K562 (cell line): ENCODE data around the gene TBC1D5. TPM values are rescaled to one million over a fixed set of nuclear protein-coding genes. Genes with fewer than 3 reads are reported as not detected.

Source experiments
- ATAC-seq: fragments of 200-7000 bp; cut with Tn5 transposase; 3 replicates; pipeline ENCODE4 v1.9.1; 2020; ENCODE audit warnings: moderate library complexity
- BruUV-seq: library from RNA; stranded (reverse); fragments of 400-500 nt; replicated peaks from 2 replicates; lab custom pipeline; 2021; lab: Mats Ljungman, UMichigan
- CTCF ChIA-PET: fragments of 300-600 bp; formaldehyde crosslinking; extraction: SDS; loops from one replicate; lab custom pipeline; 2021; ENCODE audit warnings: low intra/inter-chr PET ratio; lab: Yijun Ruan, JAX
- POLR2A ChIA-PET: fragments of 300-600, 350-650 bp; sonication (Branson Sonifier 250); formaldehyde crosslinking; extraction: SDS; loops from one replicate; lab custom pipeline; 2021; ENCODE audit warnings: antibody characterized with exemption, inconsistent platforms; lab: Yijun Ruan, JAX
- DNase-seq, 4 experiments: peaks; one replicate each; pipeline versions ENCODE4 v3.0.0 to v3.0.0-alpha.2; 2011 to 2018; ENCODE audit warnings: low spot score in 3 of 4, mixed read lengths in 3 of 4; ENCODE audit errors: extremely low read depth in 1 of 4
- FAIRE-seq: peaks from 2 replicates; lab custom pipeline; 2011; peaks lifted over from hg19 to GRCh38; lab: Jason Lieb, UNC
- H2AFZ ChIP-seq: 2 replicates; pipeline ENCODE4 v1.6.0; 2011; ENCODE audit warnings: low read depth, low read length, control low read depth, inconsistent platforms
- H3K27ac ChIP-seq: fragments of 200-600 bp; 3 replicates; pipeline ENCODE4 v1.8.0; 2011; ENCODE audit warnings: low read depth, mild to moderate bottlenecking, control low read depth, inconsistent platforms, low read length, moderate library complexity, mixed read lengths; ENCODE audit errors: extremely low read depth
- H3K27me3 ChIP-seq, 2 experiments: fragments of 300-600 bp in 1 of 2; 2 replicates in 1 of 2; 3 replicates in 1 of 2; pipeline versions ENCODE4 v1.6.0 to v1.8.0; 2011; ENCODE audit warnings: inconsistent platforms in 2 of 2, low read length in 2 of 2, mild to moderate bottlenecking in 1 of 2, mixed read lengths in 1 of 2, moderate library complexity in 1 of 2; ENCODE audit not compliant: control insufficient read depth in 2 of 2, insufficient read depth in 2 of 2
- H3K36me3 ChIP-seq: fragments of 300-600 bp; 3 replicates; pipeline ENCODE4 v1.8.0; 2011; ENCODE audit warnings: mild to moderate bottlenecking, low read length, inconsistent platforms; ENCODE audit not compliant: control insufficient read depth, insufficient read depth
- H3K4me1 ChIP-seq, 2 experiments: fragments of 200-600 bp in 1 of 2; replicated peaks in 1 of 2; 2 replicates in 1 of 2; 3 replicates in 1 of 2; pipeline versions ENCODE4 v1.5.1 to v1.8.0; 2011; ENCODE audit warnings: inconsistent platforms in 2 of 2, low read length in 2 of 2, mild to moderate bottlenecking in 1 of 2, mixed read lengths in 1 of 2, moderate library complexity in 1 of 2; ENCODE audit not compliant: control insufficient read depth in 2 of 2, insufficient read depth in 2 of 2
- H3K4me2 ChIP-seq: 2 replicates; pipeline ENCODE4 v1.6.1; 2011; ENCODE audit warnings: low read length, control low read depth, inconsistent platforms, mixed read lengths; ENCODE audit not compliant: insufficient read depth
- H3K4me3 ChIP-seq: fragments of 200-600 bp; sonication (generic), shearing (Covaris generic); 2 replicates; pipeline ENCODE4 v1.5.1; 2016; ENCODE audit warnings: control low read depth, inconsistent platforms
- H3K79me2 ChIP-seq: fragments of 200-600 bp; 3 replicates; pipeline ENCODE4 v1.8.0; 2011; ENCODE audit warnings: low read length, inconsistent platforms; ENCODE audit not compliant: control insufficient read depth, insufficient read depth
- H3K9ac ChIP-seq, 2 experiments: 2 replicates each; pipeline versions ENCODE4 v1.6.0 to v1.6.1; 2011; ENCODE audit warnings: low read depth in 2 of 2, low read length in 2 of 2, control low read depth in 1 of 2, inconsistent platforms in 1 of 2, mild to moderate bottlenecking in 1 of 2, mixed read lengths in 1 of 2; ENCODE audit not compliant: insufficient read depth in 1 of 2
- H3K9me1 ChIP-seq: one replicate; pipeline ENCODE4 v1.6.0; 2011; ENCODE audit warnings: inconsistent platforms, mild to moderate bottlenecking, low read length, moderate library complexity; ENCODE audit not compliant: control insufficient read depth, insufficient read depth
- H3K9me3 ChIP-seq: replicated peaks from 2 replicates; pipeline ENCODE4 v1.5.1; 2011; ENCODE audit warnings: low read depth, low read length, inconsistent platforms; ENCODE audit not compliant: control insufficient read depth, insufficient read depth
- H4K20me1 ChIP-seq: replicated peaks from 2 replicates; pipeline ENCODE4 v1.6.1; 2011; ENCODE audit warnings: low read length, inconsistent platforms, mixed read lengths; ENCODE audit not compliant: control insufficient read depth, insufficient read depth
- C11orf30 ChIP-seq: fragments of 450-650 bp; IDR thresholded peaks from 2 replicates; pipeline ENCODE4 v1.6.1; 2016; ENCODE audit warnings: low read depth, mild to moderate bottlenecking
- CEBPG ChIP-seq, 3 experiments: fragments of 200-800 bp in 1 of 3; sonication (Bioruptor generic) in 1 of 3; sonication (generic) in 1 of 3; formaldehyde crosslinking in 1 of 3; IDR thresholded peaks in 2 of 3; conservative IDR thresholded peaks in 1 of 3; 2 replicates each; pipeline versions ENCODE4 v1.6.1 to v1.8.0; 2016 to 2022; ENCODE audit warnings: missing compliant biosample characterization in 2 of 3, missing genetic modification characterization in 2 of 3, mild to moderate bottlenecking in 1 of 3, missing genetic modification reagents in 1 of 3
- MAFF ChIP-seq: IDR thresholded peaks from 2 replicates; pipeline ENCODE4 v1.6.1; 2012; ENCODE audit warnings: low read length, improper control_type of control experiment
- ZNF316 ChIP-seq: fragments of 450-650 bp; IDR thresholded peaks from 2 replicates; pipeline ENCODE4 v1.6.1; 2016
- WGBS: fragments of 100-300 bp; shearing (Covaris generic); methylation state at CpG from one replicate; pipeline ENCODE4 v1.1.6; 2016; ENCODE audit warnings: low coverage, mixed read lengths; ENCODE audit not compliant: insufficient coverage; ENCODE audit errors: missing lambda C conversion rate; 5-methylcytosine and 5-hydroxymethylcytosine counted together
- in situ Hi-C: fragments of 300-500 bp; cut with MboI; formaldehyde crosslinking; loops from 4 replicates; pipeline ENCODE4 v1.15.0; 2018; ENCODE audit warnings: inconsistent platforms, mixed read lengths
- intact Hi-C: fragments of 100-400 bp; cut with micrococcal nuclease; formaldehyde crosslinking; loops from 2 replicates; pipeline ENCODE4 v1.14.2; 2022
- polyA plus RNA-seq, 8 experiments: library from polyadenylated mRNA; depleted of rRNA in 4 of 8; stranded (reverse) in 5 of 8; unstranded in 3 of 8; fragments of >200 nt; fragmentation: Nextera tagmentation in 2 of 8; fragmentation: Illumina TruSeq in 1 of 8; extraction: Ambion mirVana in 2 of 8; extraction: Trizol in 1 of 8; gene quantifications; 2 replicates each; pipeline versions ENCODE4 v1.2.1 to v1.2.3, GENCODE V29; 2011 to 2014; ENCODE audit warnings: inconsistent platforms in 1 of 8, missing spikeins in 1 of 8
- total RNA-seq, 7 experiments: library from RNA; depleted of rRNA in 6 of 7; stranded (reverse); fragments of >200 nt in 6 of 7; fragmentation: Illumina TruSeq in 2 of 7; extraction: Trizol in 2 of 7; gene quantifications; 2 replicates each; pipeline versions ENCODE4 v1.2.1 to v1.2.3, GENCODE V29; 2011 to 2021; ENCODE audit warnings: low replicate concordance in 1 of 7
- TF ChIP-seq, protein P1 (sequence below): fragments of 250-450 bp; sonication (Bioruptor Pico); IDR thresholded peaks from 2 replicates; pipeline ENCODE4 v1.5.0; 2021; ENCODE audit warnings: mild to moderate bottlenecking, moderate library complexity

The TBC1D5 gene
- total and polyA plus RNA-seq, 9 of the 15 experiments (the other 6 are each of a cell fraction or from before 2014, with no cell fraction given): 2.9 to 38.1 (median 25.6) TPM

DNA sequence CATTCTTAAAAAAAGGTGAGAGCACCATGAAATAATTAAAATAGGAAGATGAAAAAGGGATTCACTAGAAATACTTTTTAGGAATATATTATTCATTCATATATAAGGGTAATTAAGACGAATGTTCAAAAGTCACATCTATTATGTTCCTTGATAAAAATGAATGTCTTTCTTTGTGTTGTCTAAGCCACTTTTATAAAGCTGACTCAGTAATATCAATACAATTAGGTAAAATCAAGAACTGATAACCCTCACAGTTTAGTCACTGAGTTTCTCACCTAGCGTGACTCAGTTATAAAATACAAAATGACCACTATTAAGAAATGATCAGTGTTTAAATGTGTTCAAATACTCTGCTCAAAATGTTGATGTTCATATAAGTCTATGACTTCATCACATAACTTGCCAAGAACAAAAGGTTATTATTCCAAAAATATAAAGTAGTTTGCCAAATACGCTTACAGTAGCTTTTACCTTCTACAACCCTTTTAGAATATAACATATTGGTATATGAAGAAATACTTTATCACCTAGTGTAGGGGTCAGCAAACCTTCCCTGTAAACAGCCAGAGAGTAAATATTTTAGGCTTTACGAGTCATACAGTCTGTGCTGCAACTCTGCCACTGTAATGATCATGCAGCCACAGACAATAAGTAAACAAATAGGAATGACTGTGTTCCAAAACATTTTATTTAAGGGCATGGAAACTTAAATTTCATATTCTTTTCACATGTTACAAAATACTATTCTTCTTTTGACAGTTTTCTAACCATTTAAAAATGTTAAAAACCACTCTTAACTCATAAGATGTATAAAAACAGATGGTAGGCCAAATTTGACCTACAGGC is 369.8 kb downstream of the TBC1D5 start:
- TF ChIP-seq C11orf30 (peak; percentile 64), ZNF316 (peak; percentile 77), CEBPG (CRISPR knock-in tag; IDR thresholded peaks at IDR 0.05) (no peak), CEBPG (tag; conservative IDR thresholded peaks at IDR 0.05 in 1 of 2, IDR thresholded peaks at IDR 0.05 in 1 of 2) (0 out of 4 replicates have a peak, but pooled peaks of 1 of the 2 experiments have one; percentile 21), MAFF (peak; percentile 34; the same call in 1 of the 2 replicates)
- TF ChIP-seq, protein P1, sequence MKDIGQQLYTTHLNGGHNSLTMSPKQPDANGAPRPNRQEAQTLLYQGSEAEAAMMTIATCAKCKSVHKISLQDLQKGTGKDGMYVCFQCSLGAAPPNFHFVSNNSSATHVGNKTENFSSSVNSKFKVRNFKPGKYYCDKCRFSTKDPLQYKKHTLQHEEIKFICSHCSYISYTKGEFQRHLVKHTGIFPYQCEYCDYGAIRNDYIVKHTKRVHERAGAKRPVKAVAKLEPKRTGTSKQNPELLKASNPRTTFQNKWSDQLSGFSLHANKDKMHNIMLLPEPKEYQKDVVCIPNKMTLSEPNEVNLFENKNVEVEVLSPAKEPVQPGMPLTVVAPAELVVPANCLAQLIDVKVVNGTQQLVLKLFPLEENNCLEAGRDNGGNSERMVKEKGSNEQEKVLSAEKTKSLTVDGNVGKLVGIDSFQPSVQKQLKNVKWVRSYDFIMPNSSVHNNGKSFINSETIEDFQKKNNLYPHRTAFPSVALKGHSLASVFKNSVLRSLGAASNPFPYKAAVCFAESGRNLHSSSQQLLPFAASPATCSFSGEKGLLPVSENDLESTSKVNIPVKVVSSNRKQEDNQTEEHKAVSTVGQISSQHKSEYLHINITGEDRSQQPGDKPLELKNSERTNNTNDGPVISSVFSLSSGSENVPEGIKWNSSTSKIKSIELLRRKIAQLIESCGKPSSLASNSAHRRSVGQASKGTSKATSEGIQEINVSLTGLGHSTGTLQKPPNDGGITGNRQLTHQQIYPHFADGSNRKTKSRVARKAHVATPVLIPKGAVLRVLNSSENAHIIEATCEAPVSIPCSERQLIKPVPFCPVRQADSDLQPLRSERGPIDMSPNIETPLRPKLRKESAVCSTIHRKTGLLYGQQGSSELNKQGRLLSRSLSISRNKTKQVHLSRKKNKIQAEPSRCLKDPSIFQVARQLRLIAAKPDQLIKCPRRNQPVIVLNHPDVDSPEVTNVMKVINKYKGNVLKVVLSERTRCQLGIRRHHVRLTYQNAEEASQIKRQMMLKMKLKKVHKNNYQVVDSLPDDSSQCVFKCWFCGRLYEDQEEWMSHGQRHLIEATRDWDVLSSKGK (CRISPR knock-in tag): no peak
- ChIA-PET POLR2A (no interaction called here), CTCF (no interaction called here)
- Histone ChIP-seq H3K4me1 (no peaks in the 10 kb centered on the region), H3K9me1 (no peaks in the 10 kb centered on the region), H3K4me3 (no peak overlapping the region), H3K4me2 (no peak overlapping the region), H4K20me1 (no peaks in the 10 kb centered on the region), H3K36me3 (no peaks in the 10 kb centered on the region), H3K79me2 (no peaks in the 10 kb centered on the region), H3K9ac (no peak overlapping the region), H3K27me3 (no peaks in the 10 kb centered on the region), H3K9me3 (no peaks in the 10 kb centered on the region), H2AFZ (no peak overlapping the region), H3K27ac (no peak overlapping the region)
- FAIRE-seq: no peak
- in situ Hi-C loops (no loop called here), intact Hi-C loops (no loop called here)
- DNase-seq: no peak
- no peak for ATAC-seq
- no TSS peak for BruUV-seq
- 81% methylated on average over 4 of the region's 4 CpGs for WGBS
